LoVo (cell line): Measurements from ENCODE around the gene CD2AP.
"Not testable (repeated sequence)": the region's sequence is repeated elsewhere in the genome, so short reads cannot be mapped to it uniquely, and the experiment has no call there.

Source experiments
- DNase-seq: peaks from one replicate; pipeline ENCODE4 v3.0.0-alpha.2; 2016; ENCODE audit warnings: low spot score

The CD2AP gene, protein sequence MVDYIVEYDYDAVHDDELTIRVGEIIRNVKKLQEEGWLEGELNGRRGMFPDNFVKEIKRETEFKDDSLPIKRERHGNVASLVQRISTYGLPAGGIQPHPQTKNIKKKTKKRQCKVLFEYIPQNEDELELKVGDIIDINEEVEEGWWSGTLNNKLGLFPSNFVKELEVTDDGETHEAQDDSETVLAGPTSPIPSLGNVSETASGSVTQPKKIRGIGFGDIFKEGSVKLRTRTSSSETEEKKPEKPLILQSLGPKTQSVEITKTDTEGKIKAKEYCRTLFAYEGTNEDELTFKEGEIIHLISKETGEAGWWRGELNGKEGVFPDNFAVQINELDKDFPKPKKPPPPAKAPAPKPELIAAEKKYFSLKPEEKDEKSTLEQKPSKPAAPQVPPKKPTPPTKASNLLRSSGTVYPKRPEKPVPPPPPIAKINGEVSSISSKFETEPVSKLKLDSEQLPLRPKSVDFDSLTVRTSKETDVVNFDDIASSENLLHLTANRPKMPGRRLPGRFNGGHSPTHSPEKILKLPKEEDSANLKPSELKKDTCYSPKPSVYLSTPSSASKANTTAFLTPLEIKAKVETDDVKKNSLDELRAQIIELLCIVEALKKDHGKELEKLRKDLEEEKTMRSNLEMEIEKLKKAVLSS

DNA sequence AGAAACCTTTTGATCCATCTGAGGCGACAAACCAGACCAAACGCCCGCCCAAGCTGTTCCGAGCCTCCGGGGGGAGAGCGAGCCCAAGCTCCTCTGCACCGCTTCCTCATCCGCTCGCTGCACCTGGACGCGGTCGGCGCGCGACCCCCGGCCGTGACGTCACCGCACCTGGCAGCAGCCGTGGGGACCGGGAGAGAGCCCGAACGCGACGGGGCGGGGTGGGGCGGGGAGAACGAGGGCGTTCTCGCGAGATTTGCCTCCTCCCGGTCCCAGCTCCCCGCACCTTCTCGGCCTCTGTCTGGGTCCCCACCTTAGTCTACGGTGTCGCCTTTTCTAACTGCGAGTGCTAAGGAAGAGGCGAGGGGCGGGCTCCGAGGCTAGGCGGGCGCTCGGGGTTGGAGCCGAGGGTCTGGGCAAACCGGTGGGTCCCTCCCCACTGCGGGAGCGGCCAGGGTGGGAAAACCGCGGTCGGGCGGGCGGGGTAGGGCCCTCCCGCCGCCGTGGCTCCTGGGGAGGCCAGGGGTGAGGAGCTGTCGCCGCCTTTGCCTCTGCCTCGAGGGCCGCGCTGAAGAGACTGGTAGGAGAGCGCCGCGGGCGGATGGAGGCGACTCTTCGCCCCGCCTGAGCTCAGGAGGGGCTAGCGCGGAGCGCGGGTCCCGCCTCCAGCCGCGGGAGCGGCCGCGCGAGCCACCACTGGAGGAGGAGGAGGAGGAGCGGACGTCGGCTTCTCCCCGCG is at the start of gene CD2AP:
TSS of gene CD2AP (plus strand) at position 293 of the 736 bp plus-strand sequence. CDS start 456 bp downstream, outside the sequence.
- DNase-seq = peak; percentile 91

DNA sequence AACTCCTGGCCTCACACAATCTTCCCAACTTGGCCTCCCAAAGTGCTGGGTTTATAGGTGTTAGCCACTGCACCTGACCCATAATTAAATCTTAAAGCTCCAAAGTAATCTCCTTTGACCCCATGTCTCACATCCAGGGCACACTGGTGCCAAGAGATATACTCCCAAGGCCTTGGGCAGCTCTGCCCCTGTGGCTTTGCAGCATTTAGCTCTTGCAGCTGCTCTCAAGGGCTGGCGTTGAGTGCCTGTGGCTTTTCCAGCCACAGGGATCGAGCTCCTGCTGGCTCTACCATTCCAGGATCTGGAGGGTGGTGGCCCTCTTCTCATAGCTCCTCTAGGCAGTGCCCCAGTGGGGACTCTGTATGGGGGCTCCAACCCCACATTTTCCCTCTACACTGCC is 49.3 kb upstream of the CD2AP start:
- DNase-seq = no peak

DNA sequence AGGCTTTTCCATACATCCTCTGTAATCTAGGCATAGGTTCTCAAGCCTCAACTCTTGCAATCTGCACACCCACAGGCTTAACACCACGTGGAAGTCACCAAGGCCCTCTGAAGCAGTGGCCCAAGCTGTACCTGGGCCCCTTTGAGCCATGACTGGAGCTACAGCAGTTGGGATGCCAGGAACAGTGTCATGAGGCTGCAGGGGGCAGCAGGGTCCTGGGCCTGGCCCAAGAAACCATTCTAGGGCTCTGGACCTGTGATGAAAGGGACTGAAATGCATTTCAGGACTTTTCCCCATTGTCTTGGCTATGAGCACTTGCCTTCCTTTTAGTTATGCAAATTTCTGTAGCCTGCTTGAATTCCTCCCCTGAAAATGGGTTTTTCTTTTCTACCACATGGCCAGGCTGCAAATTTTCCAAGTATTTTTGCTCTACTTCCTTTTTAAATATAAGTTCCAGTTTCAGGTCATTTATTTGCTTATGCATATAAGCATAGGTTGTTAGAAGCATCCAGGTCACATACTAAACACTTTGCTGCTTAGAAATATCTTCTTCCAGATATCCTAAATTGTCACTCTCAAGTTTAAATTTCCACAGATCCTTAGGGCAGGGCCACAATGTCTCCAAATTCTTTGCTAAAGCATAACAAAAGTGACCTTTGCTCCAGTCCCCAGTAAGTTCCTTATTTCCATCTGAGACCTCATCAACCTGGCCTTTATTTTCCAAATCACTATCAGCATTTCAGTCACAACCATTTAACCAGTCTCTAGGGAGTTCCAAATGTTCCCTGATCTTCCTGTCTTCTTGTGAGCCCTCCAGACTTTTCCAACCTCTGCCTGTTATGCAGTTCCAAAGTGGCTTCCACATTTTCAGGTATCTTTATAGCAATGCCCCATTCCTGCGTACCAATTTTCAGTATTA is 48.6 kb upstream of the CD2AP start:
- DNase-seq = no peak

DNA sequence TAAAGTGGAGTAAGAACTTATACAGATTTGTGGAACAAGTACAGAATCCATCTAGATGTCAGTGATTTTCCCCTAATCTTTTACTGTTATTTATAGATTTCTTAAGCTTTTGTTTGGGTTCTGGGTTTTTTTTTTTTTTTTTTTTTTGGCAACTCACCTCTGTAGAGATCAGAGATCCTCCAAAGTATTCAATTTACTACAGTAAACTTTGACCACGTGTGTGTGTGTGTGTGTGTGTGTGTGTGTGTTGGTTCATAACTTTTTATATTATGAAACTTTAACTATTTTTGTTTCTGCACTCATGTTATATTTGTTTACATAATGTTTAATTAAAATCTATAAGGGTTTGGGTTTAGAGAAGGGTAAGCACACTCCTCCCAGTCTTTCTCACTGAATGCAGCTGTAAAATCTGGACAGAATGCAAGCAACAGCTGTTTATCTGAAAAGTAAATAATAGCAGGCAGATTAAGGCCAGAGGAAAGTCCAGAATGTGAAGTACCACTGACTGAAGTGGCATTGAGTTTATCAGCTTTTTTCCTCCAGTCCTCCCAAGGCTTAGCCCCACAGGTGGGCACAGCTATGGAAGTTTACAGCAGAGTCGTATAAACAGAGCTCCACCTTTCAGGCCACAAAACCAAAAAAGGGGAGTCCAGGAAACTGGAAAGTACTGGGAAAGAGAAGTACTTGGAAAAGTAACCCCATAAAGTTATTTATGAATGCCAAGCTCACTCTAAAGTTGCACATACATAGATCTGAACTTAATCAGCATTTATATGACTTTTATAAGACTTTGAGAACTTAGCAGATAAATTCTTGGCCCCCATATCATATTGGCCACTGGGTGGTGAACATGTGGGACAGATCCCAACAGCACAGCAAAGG is 43.0 kb upstream of the CD2AP start:
- no peak for DNase-seq

DNA sequence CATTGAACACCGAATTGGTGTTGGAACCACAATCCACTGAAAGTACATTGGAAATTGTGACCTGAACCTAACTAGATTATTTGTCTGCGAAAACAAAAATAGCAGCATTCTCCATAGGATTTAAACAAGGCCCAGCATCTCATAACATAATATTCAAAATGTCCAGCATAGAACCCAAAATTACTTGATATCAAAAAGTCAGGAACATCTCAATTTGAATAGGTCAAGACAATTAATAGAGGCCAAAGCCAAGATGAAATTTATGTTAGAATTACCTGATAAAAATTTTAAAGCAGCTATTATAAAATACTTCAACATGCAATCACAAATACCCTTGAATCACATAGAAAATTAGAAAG is 42.4 kb upstream of the CD2AP start:
- DNase-seq = no peak

DNA sequence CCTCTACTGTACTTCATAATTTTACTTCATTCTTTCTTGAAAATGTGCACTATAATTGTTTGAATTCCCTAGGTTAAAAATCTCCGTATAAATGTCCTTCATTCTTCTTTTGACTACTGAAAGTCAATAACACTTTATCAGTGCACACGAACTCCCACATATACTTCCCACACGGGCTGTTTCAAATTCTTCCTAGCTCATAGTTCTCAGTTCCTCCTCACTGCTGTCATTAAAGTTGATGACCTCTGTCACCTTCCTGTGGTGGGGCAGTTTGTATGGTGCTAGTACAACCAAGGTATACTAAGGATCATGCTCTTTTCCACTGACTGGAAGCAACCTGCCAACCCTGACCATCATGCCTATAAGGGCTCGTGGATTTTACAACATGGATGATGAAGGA is 40.0 kb upstream of the CD2AP start:
- no peak for DNase-seq

DNA sequence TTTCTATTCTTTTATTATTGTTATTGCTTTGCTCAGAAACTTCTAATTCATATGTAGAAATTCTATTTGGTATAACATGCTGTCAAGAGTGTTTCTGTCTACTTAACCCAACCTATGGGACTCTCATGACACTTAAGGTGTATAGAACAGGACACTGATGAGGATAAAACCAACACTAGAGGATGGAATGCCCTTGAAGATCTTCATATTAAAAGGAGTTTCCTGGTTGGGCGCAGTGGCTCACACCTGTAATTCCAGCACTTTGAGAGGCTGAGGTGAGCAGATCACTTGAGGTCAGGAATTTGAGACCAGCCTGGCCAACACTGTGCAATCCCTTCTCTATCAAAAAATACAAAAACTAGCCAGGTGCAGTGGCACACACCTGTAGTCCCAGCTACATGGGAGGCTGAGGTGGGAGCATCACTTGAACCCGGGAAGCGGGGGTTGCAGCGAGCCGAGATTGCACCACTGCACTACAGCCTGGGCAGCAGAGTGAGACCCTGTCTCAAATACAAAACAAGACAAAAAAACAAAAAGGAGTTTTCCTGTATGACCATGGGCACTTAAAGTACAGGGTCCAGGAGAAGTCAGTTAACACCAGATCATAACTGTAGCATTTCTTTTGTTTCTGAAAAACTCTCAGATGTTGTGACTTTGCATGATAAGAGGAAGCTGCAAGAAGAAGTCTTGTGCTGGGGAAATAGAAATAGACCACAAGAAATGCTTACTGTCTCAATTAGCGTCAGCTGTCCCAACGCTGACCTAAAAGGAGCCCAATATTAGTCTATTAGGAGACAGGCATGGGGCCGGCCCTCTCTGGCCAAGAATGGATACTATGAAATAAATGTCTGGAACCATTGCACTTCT is 38.9 kb upstream of the CD2AP start:
- no peak for DNase-seq

DNA sequence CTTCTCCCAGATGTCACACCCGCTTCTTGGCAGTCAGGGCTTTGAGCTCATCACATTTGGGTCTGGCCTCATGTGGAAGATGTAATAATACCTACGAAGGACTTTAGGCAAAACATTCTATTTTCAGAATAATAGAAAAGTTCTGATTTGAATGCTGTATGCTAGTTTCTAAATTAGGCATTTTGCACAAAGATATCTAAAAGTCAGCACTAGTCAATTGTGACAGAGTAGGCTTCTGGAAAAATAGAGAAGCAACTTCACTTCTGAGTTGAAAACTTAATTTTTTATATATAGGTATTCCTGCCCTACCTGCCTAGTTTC is 38.3 kb upstream of the CD2AP start:
- no peak for DNase-seq

DNA sequence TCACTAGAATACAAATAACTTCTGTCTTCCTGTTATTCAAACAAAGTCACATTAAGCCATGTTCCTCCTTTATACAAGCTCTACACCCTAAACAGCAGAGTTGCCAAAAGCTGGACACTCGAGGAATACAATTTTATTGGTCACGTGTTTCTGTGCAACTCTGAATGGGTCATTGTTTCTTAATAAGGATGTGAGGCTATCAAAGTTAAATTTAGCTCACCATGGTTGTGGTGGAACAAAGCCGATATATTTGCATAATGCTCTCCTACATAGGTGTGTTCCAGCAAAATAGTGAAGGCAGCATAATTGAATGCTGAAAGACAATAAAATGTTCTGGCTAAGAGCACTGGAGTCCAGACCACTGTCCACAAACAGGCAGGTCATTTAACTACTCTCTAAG is 36.9 kb upstream of the CD2AP start:
- DNase-seq = peak; percentile 24

DNA sequence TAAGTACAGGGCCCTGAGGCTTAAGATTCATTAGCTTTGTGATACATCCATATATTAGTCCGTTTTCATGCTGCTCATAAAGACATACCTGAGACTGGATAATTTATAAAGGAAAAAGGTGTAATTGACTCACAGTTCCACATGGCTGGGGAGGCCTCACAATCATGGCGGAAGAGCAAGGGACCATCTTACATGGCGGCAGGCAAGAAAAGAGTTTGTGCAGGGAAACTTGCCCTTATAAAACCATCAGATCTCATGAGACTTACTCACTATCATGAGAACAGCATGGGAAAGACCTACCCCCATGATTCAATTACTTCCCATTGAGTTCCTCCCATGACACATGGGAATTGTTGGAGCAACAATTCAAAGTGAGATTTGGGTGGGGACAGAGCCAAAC is 32.6 kb upstream of the CD2AP start:
- not testable (repeated sequence) for DNase-seq

DNA sequence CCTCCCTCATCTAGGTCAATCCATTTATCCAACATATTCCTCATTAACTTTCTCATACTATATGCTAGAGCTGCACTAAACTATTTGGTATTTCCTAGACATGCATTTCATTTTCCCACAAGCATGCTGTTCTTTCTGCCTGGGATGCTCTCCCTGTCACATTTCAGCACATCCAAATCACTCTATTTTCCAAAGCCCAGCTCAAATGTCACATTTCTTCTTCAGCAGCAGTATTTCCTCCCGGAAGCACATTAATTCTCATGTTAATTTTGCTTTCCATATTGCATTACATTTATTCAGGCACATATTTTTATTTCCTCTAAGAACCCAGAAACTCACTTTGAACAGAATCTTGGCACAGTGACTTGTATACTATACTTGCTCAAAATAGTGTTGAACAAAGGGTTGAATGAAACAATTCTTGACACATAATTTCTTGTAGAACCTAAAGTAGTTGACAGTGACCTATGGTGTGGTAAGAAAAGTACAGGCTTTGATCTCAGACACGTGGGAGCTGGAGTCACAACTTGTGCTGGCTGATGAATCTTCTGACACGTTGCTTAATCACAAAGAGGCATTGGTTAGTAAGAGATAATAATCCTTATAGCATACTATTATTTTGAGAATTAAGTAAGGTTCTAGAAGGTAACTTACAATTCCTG is 30.8 kb upstream of the CD2AP start:
- DNase-seq = no peak

DNA sequence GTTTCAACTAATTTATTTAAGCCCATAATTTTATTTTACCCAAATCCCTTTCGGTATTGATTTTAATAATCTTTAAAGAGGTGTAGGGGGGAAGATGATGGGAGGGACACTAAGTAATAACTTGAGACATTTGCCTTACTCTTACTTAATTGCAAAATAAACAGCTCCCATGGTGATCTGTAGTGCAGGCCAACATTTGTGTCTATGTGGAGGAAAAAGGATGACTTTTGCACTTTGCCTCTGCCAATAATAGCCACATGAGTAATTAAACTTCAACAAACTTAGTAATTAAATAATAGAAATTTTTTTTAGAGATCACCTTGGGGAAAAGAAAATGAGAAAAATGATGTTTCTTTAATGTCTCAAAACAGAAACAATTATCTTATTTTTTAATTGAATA is 29.9 kb upstream of the CD2AP start:
- DNase-seq = no peak

DNA sequence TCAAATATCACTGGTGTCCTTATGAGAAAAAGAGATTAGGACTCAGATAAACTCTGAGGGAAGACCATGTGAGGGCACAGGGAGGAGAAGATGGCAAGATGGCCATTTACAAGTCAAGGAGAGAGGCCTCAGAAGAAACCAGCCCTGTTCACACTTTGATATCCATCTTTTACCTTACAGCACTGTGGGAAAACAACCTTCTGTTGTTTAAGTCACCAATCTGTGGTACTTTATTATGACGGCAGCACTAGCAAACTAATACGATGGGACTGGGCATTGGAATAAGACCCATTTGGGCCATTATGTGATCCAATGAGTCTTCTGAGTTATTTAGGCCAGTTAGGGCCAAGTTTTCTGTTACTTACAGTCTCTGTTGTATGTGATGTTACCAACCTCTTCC is 26.4 kb upstream of the CD2AP start:
- DNase-seq = no peak

DNA sequence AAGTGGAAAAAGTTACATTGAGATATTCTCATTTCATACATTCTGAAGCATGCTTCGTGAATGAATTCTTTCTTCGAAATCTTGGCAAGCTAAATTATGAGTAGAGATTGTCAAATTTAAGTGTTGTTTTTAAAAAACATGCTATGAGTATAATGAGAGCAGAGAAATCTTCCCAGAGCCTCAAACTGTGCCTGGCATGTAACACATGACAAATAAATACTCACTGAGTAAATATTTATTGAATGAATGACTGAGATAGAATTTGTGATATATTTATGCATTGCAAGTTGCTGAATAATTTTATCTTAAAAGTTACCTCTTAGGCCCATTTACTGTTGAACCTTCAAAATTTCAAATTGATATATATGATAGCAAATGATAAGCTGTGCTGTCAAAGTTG is 24.7 kb upstream of the CD2AP start:
- DNase-seq = no peak

DNA sequence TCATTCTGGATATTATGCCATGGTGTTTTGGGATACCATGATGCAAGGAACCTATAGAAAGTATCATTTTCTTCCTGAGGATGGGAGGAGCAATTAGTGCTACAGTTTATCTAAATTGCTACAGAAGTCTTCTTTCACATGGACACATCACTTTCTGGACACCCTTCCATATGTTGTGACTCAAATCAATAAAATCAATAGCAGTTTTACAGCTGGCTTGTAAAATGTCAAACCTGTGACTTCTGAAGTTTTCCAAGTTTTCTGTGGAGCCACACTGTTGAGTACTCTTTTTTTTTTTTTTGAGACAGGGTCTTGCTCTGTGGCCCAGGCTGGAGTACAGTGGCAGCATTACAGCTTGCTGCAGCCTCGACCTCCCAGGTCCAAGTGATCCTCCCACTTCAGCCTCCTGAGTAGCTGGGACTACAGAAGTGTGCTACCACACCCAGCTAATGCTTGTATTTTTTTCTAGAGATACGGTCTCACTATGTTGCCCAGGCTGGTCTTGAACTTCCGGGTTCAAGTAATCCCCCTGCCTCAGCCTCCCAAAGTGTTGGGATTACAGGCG is 24.1 kb upstream of the CD2AP start:
- DNase-seq = no peak

DNA sequence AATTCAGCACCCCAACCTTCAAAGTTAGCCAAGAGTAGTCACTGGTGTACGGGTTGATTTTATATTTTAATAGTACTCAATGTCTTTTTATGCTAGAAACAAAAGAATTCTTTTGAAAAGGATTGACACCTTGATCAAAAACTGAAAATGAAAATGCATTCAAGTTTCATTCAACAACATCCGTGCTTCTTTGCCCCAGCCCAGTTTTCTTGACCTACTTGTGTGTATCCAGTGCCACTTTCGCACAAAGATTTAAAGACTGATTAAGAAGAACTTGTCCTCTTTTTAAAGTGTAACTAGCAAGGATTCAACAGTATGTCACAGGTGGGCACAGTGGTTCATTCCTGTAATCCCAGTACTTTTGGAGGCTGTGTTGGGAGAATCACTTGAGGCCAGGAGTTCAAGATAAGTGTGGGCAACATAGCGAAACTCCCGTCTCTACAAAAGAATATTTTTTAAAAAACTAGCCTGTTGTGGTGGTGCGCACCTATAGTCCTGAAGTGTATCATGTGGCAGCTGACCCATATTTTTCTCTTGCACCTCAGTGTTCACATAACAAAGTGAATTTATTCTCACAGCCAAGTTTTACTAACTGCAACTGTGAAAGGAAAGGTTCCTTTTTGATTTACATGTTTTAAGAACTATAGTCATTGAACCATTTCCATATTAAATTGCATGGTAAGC is 22.7 kb upstream of the CD2AP start:
- DNase-seq = no peak

DNA sequence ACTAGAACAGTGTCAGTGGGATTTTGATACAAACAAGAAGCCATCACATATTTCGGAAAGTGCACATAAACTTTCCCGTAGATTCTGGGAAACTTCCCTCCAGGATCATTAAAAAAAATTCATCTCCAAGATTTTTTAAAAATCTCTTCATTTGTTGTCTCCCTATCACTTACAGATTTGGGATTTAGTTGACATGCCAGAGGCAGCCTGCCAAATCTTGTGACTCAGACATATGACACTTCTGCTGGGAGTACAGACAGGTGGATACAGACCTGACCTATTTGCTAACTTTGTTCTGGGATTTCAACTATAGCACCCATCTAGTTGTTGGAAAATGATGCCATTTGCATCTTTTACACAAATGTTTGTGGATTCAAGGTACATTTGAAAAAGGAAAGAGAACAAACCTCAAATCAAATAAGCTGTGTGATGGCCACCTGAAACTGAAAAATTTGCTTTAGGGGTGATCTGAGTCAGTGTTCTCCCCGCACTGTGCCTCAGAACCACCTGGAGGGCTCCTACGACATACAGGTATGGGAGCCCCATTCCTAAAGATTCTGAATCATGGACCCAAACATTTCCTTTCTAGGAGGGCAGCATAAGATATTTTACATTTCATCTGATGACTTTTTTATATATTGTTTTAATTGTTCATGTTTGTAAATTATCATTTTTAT is 21.9 kb upstream of the CD2AP start:
- DNase-seq = peak; percentile 44

DNA sequence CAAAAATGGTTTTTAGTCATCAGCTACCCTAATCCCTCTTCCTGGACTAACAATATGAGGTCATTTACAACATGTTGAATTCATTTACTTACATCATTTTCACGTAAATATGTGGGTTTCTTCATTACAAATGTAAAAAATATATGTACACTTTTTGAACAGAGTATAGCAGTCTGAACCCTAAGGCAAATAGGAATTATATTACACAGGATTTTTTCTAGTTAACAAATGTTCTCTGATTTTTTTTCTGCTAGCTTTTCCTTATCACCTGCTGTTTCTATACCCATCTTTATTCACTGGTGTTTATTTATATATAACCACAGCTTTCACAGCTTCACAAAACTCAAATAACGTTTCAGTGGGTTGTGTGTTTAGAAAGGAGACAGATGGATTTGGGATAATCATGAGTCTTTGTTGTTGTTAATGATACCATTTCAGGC is 21.0 kb upstream of the CD2AP start:
- DNase-seq = no peak
